Activated CD4-positive, alpha-beta T cell treated with anti-CD3 and anti-CD28 coated beads for 24 hours (primary cell): ENCODE data around the gene WDR38.

ENCODE experiments used
- DNase-seq, 2 donors: peaks; one replicate each; pipeline ENCODE4 v3.0.0-alpha.2; 2020; ENCODE audit warnings: low read depth in 2 of 2

Gene WDR38

DNA sequence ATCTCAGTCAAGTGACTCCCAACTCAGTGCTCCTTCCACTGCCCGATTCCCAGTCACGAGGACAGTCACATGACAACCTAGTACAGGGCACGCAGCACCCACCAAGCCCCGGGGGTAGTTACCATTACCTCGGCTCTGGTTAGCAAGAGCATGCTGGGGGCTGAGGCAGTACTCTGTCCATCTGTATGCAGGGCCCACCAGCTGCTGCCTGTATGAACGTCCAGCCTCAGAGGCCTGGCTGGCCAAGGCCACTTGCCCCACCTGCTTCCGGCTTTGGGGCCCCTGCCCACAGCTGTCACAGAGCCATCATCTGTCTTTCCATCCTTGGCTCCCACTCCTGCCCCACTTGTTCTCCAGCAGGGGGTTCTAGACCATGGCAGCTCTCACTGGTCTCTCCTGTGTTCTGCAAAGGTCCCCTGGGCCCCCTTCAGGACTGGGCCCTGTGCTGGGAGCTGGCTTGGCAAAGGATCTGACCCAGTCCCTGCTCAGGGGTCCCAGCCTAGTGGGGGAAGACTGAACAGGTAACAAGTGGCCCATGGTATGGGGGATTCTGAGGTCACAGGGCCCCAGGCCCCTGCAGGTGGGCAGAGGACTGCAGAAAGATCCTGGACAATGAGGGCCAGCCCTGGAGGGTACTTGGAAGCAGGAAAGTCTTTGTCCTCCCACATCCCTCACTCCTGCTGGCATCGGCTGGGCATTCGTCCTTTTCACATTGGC lies 5.2 kb downstream of the WDR38 start:
- DNase-seq: no peak

GRCh38 chr9:124859803-124860581 lies 6.7 kb downstream of the WDR38 start:
- no peak for DNase-seq

DNA sequence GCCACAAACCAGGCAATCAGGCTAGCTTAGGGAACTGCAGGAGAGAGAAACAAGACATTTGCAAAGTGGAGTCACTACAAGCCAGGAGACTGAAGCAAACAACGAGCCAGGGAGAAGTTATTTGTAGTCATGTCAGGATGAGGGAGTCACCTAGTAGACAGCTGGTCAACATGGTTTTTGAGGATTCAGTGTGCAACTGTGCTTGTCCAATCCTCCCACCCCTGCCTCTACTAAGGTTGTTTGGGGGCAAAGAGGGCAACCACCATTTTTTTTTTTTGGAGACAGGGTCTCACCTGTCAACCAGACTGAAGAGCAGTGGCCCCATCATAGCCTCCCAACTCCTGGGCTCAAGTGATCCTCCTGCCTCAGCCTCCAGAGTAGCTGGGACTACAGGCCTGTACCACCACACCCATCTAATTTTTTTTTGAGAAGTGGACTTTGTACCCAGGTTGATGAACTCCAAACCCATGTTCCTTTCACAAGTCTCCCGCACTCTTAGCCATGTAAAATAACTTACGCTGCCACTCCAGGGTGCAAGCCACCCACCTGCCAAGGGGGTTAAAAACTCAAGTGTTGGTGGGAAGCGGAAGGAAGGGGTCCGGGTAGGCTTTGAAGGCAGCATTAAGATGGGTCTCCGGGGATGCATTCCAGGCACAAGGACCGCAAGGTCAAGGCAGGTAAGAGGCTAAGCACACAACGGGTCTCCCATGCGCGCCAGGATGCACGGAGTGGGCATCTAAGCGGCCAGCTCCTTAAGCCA lies 7.5 kb downstream of the WDR38 start:
- no peak for DNase-seq

DNA sequence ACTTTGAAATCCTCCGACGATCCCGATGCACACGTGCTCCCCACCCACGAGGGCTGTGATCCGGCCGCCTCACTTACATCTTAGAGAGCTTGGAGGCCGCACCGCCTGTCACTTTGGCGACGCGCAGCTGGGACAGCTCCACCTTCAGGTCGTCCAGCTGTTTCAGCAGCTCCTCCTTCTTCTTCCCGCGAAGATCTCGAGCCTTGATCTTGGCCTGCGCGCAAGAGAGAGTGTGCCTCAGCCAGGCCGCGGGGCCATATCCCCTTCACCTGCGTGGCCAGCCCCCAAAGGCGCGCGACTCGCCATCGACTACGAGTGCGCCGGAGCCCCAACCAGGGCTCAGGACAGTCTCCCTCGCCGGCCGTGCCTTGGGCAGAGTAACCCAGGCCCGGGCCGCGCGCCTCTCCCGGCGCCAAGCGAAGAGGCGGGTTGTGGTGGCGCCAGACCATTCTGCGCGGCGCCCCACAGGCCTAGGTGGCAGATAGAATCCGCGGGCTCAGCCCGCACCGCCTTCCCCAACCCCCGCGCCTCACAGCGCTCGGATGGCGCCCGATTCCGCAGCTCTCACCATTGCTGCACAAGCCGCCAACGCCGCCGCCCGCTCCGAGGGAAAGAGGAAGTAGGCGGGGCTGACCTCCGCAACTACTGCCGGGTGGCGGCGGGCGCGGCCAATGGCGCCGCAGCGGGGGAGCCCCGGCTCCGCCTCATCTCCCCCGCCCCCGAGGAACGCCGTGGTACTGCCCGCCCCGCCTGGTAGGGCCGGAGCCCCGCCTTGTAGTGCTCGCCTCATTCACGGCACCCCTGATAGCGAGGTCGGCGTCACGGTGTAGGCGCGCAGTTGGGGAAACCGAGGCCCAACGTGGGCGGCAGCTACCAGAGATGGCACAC lies 8.3 kb downstream of the WDR38 start, which contains the start of the genes ARPC5L and RPL35:
Gene ARPC5L, plus strand, starts transcription at position 789 of the 888 bp plus-strand sequence. CDS start 7,161 bp downstream, outside the sequence.
Gene RPL35, minus strand, starts transcription at position 616 of the 888 bp plus-strand sequence. Its CDS starts 45 bp downstream, at position 571.
- DNase-seq: peak; percentile 92

GRCh38 chr9:124863371-124863871 lies 10.2 kb downstream of the WDR38 start:
- no peak for DNase-seq

DNA sequence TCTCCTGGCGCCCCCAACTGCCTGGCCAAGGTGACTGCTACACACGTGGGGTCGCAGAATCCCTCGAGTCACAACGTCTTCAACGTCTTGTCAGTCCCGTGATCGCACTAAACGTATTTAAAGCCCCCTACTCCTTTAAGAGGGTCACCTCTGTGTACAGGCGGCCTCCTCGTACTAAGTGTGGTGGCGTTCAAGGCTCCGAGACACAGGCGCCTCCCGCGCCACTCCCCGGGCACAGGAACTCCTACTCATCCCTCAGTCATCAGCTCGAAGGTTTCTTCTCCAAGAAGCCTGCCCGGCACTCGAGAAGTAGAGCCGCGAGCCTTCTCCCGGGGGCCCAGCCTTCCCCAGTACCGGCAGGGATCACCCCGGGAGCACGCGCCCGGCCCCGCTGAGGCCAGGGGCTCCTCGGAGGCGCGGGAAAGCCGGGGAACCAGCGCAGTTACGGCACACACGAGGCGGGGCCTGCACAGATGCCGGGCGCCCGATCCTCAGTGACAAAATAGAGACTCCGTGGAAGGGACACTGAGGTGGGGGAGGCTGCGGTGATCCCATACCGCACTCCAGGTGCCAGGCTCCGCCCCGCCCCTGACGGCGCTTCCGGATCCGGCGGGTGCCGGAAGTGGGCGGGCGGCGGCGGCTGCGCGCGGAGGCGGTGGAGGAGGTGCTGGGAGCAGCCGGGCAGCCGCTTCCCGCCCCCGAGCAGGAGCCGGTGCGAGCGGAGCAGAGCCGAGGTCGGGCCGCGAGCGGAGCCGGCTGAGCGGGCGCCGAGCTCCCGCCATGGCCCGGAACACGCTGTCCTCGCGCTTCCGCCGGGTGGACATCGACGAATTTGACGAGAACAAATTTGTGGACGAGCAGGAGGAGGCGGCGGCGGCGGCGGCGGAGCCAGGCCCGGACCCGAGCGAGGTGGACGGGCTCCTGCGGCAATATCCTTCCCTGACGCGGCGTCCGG lies 15.5 kb downstream of the WDR38 start:
- peak; percentile 85 to 89 for DNase-seq

DNA sequence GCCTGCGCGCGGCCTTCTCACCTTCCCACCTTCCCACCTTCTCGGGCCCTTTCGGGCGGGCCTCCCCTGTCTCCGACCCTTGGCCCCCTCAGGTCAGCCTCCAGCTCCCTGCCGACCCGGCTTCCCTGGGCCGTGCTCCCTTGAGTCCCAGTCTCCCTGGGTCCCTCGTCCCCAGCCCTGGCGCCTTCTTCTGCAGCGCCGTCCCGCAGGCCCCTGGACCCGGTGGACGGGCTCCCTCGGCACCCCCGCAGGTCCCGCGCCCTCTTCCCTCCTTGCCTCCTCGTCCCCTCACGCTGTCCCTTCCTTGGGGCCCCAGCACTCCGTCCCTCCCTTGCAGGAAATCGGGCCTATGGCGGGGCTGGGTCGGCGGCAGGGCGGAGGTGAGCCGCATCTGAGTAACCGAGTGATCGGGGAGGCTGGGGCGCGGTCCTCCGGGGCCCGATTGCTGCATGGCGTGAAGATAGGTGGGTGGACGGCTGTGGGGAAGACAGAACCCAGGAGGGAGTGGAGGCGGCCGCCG lies 16.3 kb downstream of the WDR38 start:
- DNase-seq: no peak

GRCh38 chr9:124869986-124870560 lies 16.8 kb downstream of the WDR38 start:
- DNase-seq: peak; percentile 83 to 85

- no peak for DNase-seq
Observed at GRCh38 chr9:124870723-124871122, 17.5 kb downstream of the WDR38 start.

DNA sequence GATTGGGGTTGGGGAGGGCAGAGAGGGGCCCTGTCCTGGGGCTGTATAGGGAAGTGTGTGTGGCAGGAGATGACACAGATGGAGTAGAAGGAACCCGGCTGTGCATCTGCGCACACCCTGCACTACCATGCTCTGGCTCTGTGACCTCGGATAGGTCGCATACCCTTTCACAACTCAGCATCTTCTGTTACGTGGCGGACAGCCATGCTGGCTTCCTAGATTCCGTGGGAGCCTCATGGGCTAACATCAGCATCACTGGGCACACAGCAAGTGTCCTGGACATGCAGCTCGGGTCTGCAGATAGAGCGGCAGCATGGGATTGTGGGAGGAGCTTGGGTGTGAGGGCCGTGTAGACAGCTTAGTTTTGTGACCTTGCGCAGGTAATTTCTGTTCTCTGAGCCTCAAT lies 17.9 kb downstream of the WDR38 start:
- no peak for DNase-seq

DNA sequence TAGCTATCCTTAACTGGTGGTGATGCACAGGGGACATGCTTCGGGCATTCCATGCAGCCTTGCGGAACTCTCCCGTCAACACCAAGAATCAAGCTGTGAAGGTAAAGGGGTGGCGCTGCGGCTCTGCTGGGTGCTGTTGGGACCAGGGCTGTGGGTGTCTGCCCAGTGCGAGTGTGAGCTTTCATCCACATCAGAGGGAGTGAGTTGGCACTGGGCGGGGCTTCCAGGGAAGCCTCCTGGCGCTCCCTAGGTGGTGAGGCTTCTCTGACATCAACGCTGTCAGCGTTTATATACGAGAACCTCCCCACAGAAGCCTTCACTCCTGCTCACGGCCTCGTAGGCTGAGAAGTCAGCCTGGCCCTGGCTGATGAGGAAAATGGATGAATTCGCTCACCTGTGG lies 20.4 kb downstream of the WDR38 start:
- no peak for DNase-seq

DNA sequence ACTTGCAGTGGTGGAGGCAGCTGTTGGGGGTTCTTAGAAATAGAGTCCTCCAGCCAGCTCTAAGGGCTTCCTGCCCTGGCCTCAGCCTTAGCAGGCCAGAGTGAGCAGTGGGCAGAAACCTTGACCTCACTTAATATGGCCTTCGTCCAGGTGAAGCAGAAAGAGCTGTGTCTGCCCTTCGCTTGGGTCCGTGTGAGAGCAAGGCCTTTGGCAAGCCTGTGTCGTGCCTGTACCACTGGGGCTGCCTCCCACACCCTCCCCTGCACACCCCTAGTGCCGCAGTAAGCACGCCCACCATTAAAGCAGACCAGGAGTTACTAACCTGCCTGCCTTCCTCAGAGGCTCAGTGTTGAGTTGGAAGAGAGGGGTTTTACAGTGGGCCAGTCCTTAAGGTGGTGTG lies 22.2 kb downstream of the WDR38 start:
- DNase-seq: no peak

- no peak for DNase-seq
Observed at GRCh38 chr9:124877021-124877782, 23.9 kb downstream of the WDR38 start.

DNA sequence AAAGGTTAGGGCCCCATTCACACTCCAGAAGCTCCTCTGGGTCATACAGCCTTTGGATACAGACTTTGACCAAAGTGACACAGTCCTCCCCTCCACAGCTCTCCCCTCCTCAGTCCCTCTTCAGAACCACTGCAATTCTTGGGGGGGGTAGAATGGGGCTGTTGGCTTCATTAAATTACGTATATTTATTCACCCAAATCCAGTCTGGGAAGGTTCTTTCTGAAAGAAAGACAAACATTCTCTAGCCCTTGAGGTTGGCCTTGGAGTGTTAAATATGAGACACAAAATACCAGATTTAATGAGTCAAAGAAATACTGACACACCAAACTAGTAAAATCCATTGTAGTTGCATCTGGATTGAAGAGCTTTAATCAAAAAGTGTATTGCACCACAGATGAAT lies 24.8 kb downstream of the WDR38 start:
- no peak for DNase-seq

DNA sequence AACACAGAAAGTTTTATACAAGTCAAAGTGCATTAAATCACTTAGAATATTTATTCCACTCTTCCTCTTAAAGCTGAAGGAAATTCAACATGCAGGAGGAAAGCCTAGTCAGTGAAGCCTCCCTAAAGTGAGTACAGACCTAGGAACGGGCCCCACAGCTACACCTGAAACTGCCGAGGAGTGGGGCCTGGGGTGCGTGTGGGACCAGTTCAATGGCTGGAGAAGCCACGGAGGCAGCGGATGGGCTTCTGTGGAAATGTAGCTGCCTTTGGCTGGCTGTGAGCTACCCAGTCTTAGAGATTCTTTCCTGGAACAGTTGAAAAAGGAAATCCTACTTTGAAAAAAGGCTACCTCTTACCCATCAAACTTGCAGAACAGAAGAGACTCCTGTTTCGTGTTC lies 25.3 kb downstream of the WDR38 start:
- no peak for DNase-seq

DNA sequence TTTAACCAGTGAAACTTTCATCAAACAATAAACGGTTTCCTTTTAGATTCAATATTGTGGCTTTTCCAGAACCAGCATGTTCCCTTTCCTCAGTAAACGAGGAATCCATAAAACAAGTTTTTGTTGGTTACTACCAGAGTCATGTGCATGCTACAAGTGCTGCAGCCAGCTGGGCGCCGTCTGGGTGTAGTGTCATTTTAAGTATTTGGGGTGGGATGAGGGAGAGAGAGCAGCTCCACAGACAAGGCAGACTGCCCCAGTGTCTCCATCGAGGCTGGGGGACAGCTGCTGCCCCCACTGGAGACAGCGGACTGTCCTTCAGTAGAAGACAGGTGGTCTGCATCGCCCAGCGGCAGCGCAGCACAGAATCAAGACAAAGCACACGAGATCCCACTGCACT lies 26.0 kb downstream of the WDR38 start:
- DNase-seq: no peak

DNA sequence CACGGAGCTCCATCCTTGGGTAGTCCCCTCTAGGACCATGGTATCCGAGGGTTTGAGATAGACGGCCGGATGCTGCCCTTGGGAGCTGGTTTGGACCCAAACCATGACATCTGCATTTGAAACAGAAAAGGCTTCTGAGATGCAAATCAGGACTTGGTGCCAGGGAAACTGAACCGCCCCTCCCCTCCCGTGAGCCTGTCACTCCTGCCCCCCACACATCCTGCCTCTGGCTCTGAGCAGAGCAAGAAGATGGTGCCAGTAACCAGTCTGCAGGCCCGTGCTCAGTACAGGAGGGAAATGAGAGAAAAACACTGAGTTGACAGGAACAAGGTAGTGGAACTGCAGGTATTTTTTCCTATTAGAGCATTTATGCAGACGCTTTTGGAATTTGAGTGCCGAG lies 27.2 kb downstream of the WDR38 start:
- no peak for DNase-seq

- DNase-seq: no peak
Observed at GRCh38 chr9:124881138-124881743, 28.0 kb downstream of the WDR38 start.
